Measurements from ENCODE around the gene FBXL16. TPM values are rescaled to one million over a fixed set of nuclear protein-coding genes. Genes with fewer than 3 reads are reported as not detected.

FBXL16 gene
- total and polyA plus RNA-seq, 9 of the 15 experiments (the other 6 are each of a cell fraction or from before 2014, with no cell fraction given) = 0.21 to 8.2 (median 1.7) TPM

DNA sequence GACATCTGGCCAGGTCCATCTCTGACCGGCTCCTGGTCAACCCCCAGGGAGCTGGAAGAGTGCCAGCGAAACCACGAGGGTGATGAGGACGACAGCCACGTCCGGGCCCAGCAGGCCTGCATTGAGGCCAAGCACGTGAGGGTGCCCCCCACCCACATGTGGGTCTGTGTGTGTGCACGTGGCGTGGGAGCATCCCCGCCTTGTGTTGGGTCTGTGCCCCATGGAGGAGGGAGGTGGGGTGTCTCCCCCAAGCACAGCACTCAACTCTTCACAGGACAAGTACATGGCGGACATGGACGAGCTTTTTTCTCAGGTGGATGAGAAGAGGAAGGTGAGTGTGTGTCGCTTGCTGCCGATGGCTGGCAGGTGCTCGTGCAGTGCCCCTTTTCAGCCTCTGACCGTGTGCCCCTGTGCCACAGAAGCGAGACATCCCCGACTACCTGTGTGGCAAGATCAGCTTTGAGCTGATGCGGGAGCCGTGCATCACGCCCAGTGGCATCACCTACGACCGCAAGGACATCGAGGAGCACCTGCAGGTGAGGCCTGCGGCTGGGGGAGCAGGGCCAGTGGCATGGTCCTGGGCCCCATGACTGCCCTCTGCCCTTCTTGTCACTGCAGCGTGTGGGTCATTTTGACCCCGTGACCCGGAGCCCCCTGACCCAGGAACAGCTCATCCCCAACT lies 23.7 kb downstream of the FBXL16 start (continued):
- TF ChIP-seq, protein P1, sequence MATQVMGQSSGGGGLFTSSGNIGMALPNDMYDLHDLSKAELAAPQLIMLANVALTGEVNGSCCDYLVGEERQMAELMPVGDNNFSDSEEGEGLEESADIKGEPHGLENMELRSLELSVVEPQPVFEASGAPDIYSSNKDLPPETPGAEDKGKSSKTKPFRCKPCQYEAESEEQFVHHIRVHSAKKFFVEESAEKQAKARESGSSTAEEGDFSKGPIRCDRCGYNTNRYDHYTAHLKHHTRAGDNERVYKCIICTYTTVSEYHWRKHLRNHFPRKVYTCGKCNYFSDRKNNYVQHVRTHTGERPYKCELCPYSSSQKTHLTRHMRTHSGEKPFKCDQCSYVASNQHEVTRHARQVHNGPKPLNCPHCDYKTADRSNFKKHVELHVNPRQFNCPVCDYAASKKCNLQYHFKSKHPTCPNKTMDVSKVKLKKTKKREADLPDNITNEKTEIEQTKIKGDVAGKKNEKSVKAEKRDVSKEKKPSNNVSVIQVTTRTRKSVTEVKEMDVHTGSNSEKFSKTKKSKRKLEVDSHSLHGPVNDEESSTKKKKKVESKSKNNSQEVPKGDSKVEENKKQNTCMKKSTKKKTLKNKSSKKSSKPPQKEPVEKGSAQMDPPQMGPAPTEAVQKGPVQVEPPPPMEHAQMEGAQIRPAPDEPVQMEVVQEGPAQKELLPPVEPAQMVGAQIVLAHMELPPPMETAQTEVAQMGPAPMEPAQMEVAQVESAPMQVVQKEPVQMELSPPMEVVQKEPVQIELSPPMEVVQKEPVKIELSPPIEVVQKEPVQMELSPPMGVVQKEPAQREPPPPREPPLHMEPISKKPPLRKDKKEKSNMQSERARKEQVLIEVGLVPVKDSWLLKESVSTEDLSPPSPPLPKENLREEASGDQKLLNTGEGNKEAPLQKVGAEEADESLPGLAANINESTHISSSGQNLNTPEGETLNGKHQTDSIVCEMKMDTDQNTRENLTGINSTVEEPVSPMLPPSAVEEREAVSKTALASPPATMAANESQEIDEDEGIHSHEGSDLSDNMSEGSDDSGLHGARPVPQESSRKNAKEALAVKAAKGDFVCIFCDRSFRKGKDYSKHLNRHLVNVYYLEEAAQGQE (IDR thresholded peaks at IDR 0.05; ENCODE audit: borderline replicate concordance) = peak; percentile 19; the same call in 1 of the 2 replicates
- TF ChIP-seq, protein P1 (CRISPR knock-in tag; IDR thresholded peaks at IDR 0.05; ENCODE audit: low read depth) = no peak
- TF ChIP-seq RBFOX2 (IDR thresholded peaks at IDR 0.05; ENCODE audit: low read depth, low read length) (peak; percentile 52), ZNF253 (CRISPR knock-in tag; conservative IDR thresholded peaks at IDR 0.05) (no peak), IFI16 (CRISPR knock-in tag; IDR thresholded peaks at IDR 0.05) (no peak), CCNT2 (IDR thresholded peaks at IDR 0.05; ENCODE audit: borderline replicate concordance, extremely low read depth, insufficient read length, low read depth, low read length) (peak; percentile 19), USF2 (CRISPR knock-in tag; IDR thresholded peaks at IDR 0.05) (peak; percentile 61), L3MBTL2 (IDR thresholded peaks at IDR 0.05) (peak; percentile 95), SP1 (CRISPR knock-in tag; IDR thresholded peaks at IDR 0.05) (0 out of 2 replicates have a peak, but pooled peaks have one; percentile 16), BHLHE40 (IDR thresholded peaks at IDR 0.05; ENCODE audit: low read length) (peak; percentile 92), KLF16 (IDR thresholded peaks at IDR 0.05) (no peak), NFE2 (IDR thresholded peaks at IDR 0.05; ENCODE audit: low read depth) (no peak), MYNN (IDR thresholded peaks at IDR 0.05) (peak; percentile 3; the same call in 1 of the 2 replicates), MYNN (CRISPR knock-in tag; IDR thresholded peaks at IDR 0.05) (no peak)
- TF ChIP-seq, protein P2, sequence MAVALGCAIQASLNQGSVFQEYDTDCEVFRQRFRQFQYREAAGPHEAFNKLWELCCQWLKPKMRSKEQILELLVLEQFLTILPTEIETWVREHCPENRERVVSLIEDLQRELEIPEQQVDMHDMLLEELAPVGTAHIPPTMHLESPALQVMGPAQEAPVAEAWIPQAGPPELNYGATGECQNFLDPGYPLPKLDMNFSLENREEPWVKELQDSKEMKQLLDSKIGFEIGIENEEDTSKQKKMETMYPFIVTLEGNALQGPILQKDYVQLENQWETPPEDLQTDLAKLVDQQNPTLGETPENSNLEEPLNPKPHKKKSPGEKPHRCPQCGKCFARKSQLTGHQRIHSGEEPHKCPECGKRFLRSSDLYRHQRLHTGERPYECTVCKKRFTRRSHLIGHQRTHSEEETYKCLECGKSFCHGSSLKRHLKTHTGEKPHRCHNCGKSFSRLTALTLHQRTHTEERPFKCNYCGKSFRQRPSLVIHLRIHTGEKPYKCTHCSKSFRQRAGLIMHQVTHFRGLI (CRISPR knock-in tag; IDR thresholded peaks at IDR 0.05) = no peak
- TF ChIP-seq, protein P3, sequence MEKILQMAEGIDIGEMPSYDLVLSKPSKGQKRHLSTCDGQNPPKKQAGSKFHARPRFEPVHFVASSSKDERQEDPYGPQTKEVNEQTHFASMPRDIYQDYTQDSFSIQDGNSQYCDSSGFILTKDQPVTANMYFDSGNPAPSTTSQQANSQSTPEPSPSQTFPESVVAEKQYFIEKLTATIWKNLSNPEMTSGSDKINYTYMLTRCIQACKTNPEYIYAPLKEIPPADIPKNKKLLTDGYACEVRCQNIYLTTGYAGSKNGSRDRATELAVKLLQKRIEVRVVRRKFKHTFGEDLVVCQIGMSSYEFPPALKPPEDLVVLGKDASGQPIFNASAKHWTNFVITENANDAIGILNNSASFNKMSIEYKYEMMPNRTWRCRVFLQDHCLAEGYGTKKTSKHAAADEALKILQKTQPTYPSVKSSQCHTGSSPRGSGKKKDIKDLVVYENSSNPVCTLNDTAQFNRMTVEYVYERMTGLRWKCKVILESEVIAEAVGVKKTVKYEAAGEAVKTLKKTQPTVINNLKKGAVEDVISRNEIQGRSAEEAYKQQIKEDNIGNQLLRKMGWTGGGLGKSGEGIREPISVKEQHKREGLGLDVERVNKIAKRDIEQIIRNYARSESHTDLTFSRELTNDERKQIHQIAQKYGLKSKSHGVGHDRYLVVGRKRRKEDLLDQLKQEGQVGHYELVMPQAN (IDR thresholded peaks at IDR 0.05; ENCODE audit: borderline replicate concordance) = peak; percentile 61; the same call in 1 of the 2 replicates

Measured in K562 (cell line).